HG03097 (cell line): ENCODE data around the gene MYH9.
"Not testable (repeated sequence)": the region's sequence is repeated elsewhere in the genome, so short reads cannot be mapped to it uniquely, and the experiment has no call there.

Experiments used
- ATAC-seq: cut with Tn5 transposase; IDR thresholded peaks from one replicate; pipeline ENCODE4 v1.9.1; 2021; ENCODE audit not compliant: unreplicated experiment, low FRiP score

Gene MYH9

GRCh38 chr22:36415415-36416168, 27.8 kb upstream of the MYH9 start:
- no peak for ATAC-seq

- no peak for ATAC-seq
These were observed 25.4 kb upstream of the MYH9 start for GRCh38 chr22:36413022-36413775.

GRCh38 chr22:36411589-36412258, 24.0 kb upstream of the MYH9 start:
- ATAC-seq: no peak

GRCh38 chr22:36409911-36410756, 22.4 kb upstream of the MYH9 start:
- ATAC-seq: no peak

GRCh38 chr22:36409554-36409910, 21.8 kb upstream of the MYH9 start:
- ATAC-seq: not testable (repeated sequence)

GRCh38 chr22:36409056-36409455, 21.3 kb upstream of the MYH9 start:
- no peak for ATAC-seq

GRCh38 chr22:36406721-36407120, 19.0 kb upstream of the MYH9 start:
- no peak for ATAC-seq

GRCh38 chr22:36405671-36406538, 18.1 kb upstream of the MYH9 start:
- ATAC-seq: no peak

GRCh38 chr22:36405221-36405661, 17.5 kb upstream of the MYH9 start:
- no peak for ATAC-seq

- no peak for ATAC-seq
These were observed 16.7 kb upstream of the MYH9 start for GRCh38 chr22:36404446-36404845.

GRCh38 chr22:36399472-36399778, 11.7 kb upstream of the MYH9 start:
- ATAC-seq: no peak

GRCh38 chr22:36398601-36399471, 11.1 kb upstream of the MYH9 start:
- ATAC-seq: no peak

- ATAC-seq: no peak
These were observed 9.6 kb upstream of the MYH9 start for GRCh38 chr22:36397131-36398093.

GRCh38 chr22:36395915-36396314, 8.1 kb upstream of the MYH9 start:
- ATAC-seq: no peak

- no peak for ATAC-seq
These were observed 7.5 kb upstream of the MYH9 start for GRCh38 chr22:36395055-36395849.

GRCh38 chr22:36391638-36392037, 3.9 kb upstream of the MYH9 start:
- ATAC-seq: no peak

- ATAC-seq: not testable (repeated sequence)
These were observed 1.4 kb upstream of the MYH9 start for GRCh38 chr22:36389122-36389521.
